ENCODE measurements around the gene CCDC171.
"Not testable (repeated sequence)": the region's sequence is repeated elsewhere in the genome, so short reads cannot be mapped to it uniquely, and the experiment has no call there.

DNA sequence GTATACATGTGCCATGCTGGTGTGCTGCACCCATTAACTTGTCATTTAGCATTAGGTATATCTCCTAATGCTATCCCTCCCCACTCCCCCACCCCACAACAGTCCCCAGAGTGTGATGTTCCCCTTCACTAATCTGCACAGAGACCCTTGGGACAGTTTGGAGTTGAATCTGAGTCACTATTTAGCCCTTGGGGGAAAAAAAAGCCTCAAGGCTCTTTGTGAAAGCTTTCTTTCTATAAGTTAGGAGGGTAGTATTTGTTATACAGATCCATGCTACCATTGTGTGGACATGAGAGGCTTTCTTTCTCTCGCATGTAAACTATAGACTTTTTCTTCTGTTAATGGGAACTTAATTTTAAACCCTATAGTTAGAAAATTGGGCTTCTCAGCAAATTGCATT lies 40.1 kb downstream of the CCDC171 start:
- TF ChIP-seq REST (IDR thresholded peaks at IDR 0.05; ENCODE audit: borderline replicate concordance); POLR2AphosphoS5 (IDR thresholded peaks at IDR 0.05); EZH2 (IDR thresholded peaks at IDR 0.05; ENCODE audit: borderline replicate concordance, insufficient read depth, low read length, poor library complexity, severe bottlenecking); RAD21 (conservative IDR thresholded peaks at IDR 0.05); MXI1 (conservative IDR thresholded peaks at IDR 0.05; ENCODE audit: poor library complexity, severe bottlenecking); TAF1 (IDR thresholded peaks at IDR 0.05; ENCODE audit: low read depth): not testable (repeated sequence)
- TF ChIP-seq, protein P1, sequence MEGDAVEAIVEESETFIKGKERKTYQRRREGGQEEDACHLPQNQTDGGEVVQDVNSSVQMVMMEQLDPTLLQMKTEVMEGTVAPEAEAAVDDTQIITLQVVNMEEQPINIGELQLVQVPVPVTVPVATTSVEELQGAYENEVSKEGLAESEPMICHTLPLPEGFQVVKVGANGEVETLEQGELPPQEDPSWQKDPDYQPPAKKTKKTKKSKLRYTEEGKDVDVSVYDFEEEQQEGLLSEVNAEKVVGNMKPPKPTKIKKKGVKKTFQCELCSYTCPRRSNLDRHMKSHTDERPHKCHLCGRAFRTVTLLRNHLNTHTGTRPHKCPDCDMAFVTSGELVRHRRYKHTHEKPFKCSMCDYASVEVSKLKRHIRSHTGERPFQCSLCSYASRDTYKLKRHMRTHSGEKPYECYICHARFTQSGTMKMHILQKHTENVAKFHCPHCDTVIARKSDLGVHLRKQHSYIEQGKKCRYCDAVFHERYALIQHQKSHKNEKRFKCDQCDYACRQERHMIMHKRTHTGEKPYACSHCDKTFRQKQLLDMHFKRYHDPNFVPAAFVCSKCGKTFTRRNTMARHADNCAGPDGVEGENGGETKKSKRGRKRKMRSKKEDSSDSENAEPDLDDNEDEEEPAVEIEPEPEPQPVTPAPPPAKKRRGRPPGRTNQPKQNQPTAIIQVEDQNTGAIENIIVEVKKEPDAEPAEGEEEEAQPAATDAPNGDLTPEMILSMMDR (IDR thresholded peaks at IDR 0.05; ENCODE audit: poor library complexity, severe bottlenecking) = not testable (repeated sequence)
